Measurements from ENCODE around the gene OGFOD3. TPM values are rescaled to one million over a fixed set of nuclear protein-coding genes. Genes with fewer than 3 reads are reported as not detected.
A peak's percentile ranks its signal among the peaks of the same experiment; 100 is the strongest.

OGFOD3 gene
- total RNA-seq, 1 donor: 25.3 TPM

GRCh38 chr17:82343560-82343959 lies 74.8 kb downstream of the OGFOD3 start:
- no peaks in the 10 kb centered on the region for H3K36me3 ChIP-seq (ENCODE audit: insufficient read depth, low read length)
- peaks cover 8% of the 10 kb centered on the region for H3K27me3 ChIP-seq (ENCODE audit: insufficient read depth, low read length)
- no peaks in the 10 kb centered on the region for H3K79me2 ChIP-seq (ENCODE audit: insufficient read depth, low read length)
- DNase-seq (ENCODE audit: insufficient read length, low spot score, missing footprints): no peak
- no peak overlapping the region for H2AFZ ChIP-seq (ENCODE audit: low read length)
- H3K9me3 ChIP-seq (ENCODE audit: low read depth, low read length): no peaks in the 10 kb centered on the region
- no peak overlapping the region for H3K4me3 ChIP-seq (ENCODE audit: insufficient read depth, low read length)
- H3K4me1 ChIP-seq (ENCODE audit: insufficient read depth, low read length): peaks cover 11% of the 10 kb centered on the region
- TF ChIP-seq, protein P1, sequence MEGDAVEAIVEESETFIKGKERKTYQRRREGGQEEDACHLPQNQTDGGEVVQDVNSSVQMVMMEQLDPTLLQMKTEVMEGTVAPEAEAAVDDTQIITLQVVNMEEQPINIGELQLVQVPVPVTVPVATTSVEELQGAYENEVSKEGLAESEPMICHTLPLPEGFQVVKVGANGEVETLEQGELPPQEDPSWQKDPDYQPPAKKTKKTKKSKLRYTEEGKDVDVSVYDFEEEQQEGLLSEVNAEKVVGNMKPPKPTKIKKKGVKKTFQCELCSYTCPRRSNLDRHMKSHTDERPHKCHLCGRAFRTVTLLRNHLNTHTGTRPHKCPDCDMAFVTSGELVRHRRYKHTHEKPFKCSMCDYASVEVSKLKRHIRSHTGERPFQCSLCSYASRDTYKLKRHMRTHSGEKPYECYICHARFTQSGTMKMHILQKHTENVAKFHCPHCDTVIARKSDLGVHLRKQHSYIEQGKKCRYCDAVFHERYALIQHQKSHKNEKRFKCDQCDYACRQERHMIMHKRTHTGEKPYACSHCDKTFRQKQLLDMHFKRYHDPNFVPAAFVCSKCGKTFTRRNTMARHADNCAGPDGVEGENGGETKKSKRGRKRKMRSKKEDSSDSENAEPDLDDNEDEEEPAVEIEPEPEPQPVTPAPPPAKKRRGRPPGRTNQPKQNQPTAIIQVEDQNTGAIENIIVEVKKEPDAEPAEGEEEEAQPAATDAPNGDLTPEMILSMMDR (IDR thresholded peaks at IDR 0.05; ENCODE audit: extremely low read depth, low read depth, low read length): no peak
- no peak overlapping the region for H3K4me2 ChIP-seq (ENCODE audit: insufficient read depth, low read length)
- no peaks in the 10 kb centered on the region for H4K20me1 ChIP-seq (ENCODE audit: insufficient read depth, low read length)
- H3K27ac ChIP-seq (ENCODE audit: low read depth, low read length): no peak overlapping the region

- Histone ChIP-seq H3K9me3 (ENCODE audit: low read depth, low read length) (no peaks in the 10 kb centered on the region), H3K79me2 (ENCODE audit: insufficient read depth, low read length) (no peaks in the 10 kb centered on the region), H3K27me3 (ENCODE audit: insufficient read depth, low read length) (peaks cover 3% of the 10 kb centered on the region), H3K4me2 (ENCODE audit: insufficient read depth, low read length) (no peak overlapping the region), H3K4me1 (ENCODE audit: insufficient read depth, low read length) (peaks cover 11% of the 10 kb centered on the region), H3K36me3 (ENCODE audit: insufficient read depth, low read length) (no peaks in the 10 kb centered on the region), H4K20me1 (ENCODE audit: insufficient read depth, low read length) (no peaks in the 10 kb centered on the region), H3K4me3 (ENCODE audit: insufficient read depth, low read length) (no peak overlapping the region), H2AFZ (ENCODE audit: low read length) (no peak overlapping the region), H3K27ac (ENCODE audit: low read depth, low read length) (no peak overlapping the region)
- DNase-seq (ENCODE audit: insufficient read length, low spot score, missing footprints): peak; percentile 43
- TF ChIP-seq, protein P1 (IDR thresholded peaks at IDR 0.05; ENCODE audit: extremely low read depth, low read depth, low read length): no peak
These were observed 75.9 kb downstream of the OGFOD3 start for GRCh38 chr17:82342361-82343079.

- Histone ChIP-seq H3K27me3 (ENCODE audit: insufficient read depth, low read length) (no peaks in the 10 kb centered on the region), H3K4me2 (ENCODE audit: insufficient read depth, low read length) (peak overlapping the region; percentile 94), H4K20me1 (ENCODE audit: insufficient read depth, low read length) (no peaks in the 10 kb centered on the region), H3K36me3 (ENCODE audit: insufficient read depth, low read length) (no peaks in the 10 kb centered on the region), H3K4me1 (ENCODE audit: insufficient read depth, low read length) (peaks cover 15% of the 10 kb centered on the region), H3K27ac (ENCODE audit: low read depth, low read length) (no peak overlapping the region), H2AFZ (ENCODE audit: low read length) (peak overlapping the region; percentile 94), H3K4me3 (ENCODE audit: insufficient read depth, low read length) (peak overlapping the region; percentile 70), H3K9me3 (ENCODE audit: low read depth, low read length) (no peaks in the 10 kb centered on the region), H3K79me2 (ENCODE audit: insufficient read depth, low read length) (no peaks in the 10 kb centered on the region)
- peak; percentile 54 for DNase-seq (ENCODE audit: insufficient read length, low spot score, missing footprints)
- TF ChIP-seq, protein P1 (IDR thresholded peaks at IDR 0.05; ENCODE audit: extremely low read depth, low read depth, low read length): no peak
These were observed 78.5 kb downstream of the OGFOD3 start for GRCh38 chr17:82339634-82340580.

Small RNA genes within 50 kb of the gene (small RNA-seq; reads per million reads assigned to genes)
- gene RF00019: not detected

Other genes starting within 250 kb of the OGFOD3 start
- gene CCDC57, start 205.7 kb downstream of the OGFOD3 start, total RNA-seq: 21.0 and 25.9 TPM in 2 replicates
- 129 and 222 TPM in 2 replicates for gene SLC16A3, start 189.5 kb downstream of the OGFOD3 start, total RNA-seq
- 45.4 and 50.3 TPM in 2 replicates for gene CSNK1D, start 144.9 kb downstream of the OGFOD3 start, total RNA-seq
- not detected in 2 replicates for gene CD7, start 101.0 kb downstream of the OGFOD3 start, total RNA-seq
- gene SECTM1, start 84.8 kb downstream of the OGFOD3 start, total RNA-seq: 5.8 and 11.5 TPM in 2 replicates
- gene TEX19, start 59.3 kb downstream of the OGFOD3 start, total RNA-seq: under 0.01 and 0.29 TPM in 2 replicates
- not detected in 2 replicates for gene UTS2R, start 46.8 kb downstream of the OGFOD3 start, total RNA-seq
- gene HEXD, start 239 bp downstream of the OGFOD3 start, total RNA-seq: 13.0 and 20.3 TPM in 2 replicates
- 72.4 and 75.1 TPM in 2 replicates for gene CYBC1, start 32.2 kb upstream of the OGFOD3 start, total RNA-seq
- gene NARF, start 40.2 kb upstream of the OGFOD3 start, total RNA-seq: 34.4 and 36.8 TPM in 2 replicates
- gene FOXK2, start 101.1 kb upstream of the OGFOD3 start, total RNA-seq: 26.8 and 29.3 TPM in 2 replicates
- gene WDR45B, start 229.9 kb upstream of the OGFOD3 start, total RNA-seq: 66.2 and 66.3 TPM in 2 replicates

Data from osteoblast (primary cell).